Fibroblast of lung (primary cell): ENCODE results near the gene WWOX. TPM values are rescaled to one million over a fixed set of nuclear protein-coding genes. Genes with fewer than 3 reads are reported as not detected.

Experiments
- DNase-seq, 2 donors: peaks; one replicate each; pipeline versions ENCODE4 v3.0.0 to v3.0.0-alpha.2; 2010; ENCODE audit warnings: low read depth in 2 of 2
- H2AFZ ChIP-seq: 2 replicates; pipeline ENCODE4 v1.5.1; 2012; ENCODE audit warnings: low read length, control low read depth, inconsistent platforms
- H3K27ac ChIP-seq: 2 replicates; pipeline ENCODE4 v1.5.1; 2011; ENCODE audit warnings: low read length, control low read depth; ENCODE audit not compliant: insufficient read depth
- H3K27me3 ChIP-seq: 2 replicates; pipeline ENCODE4 v1.5.1; 2011; ENCODE audit warnings: mild to moderate bottlenecking, low read length; ENCODE audit not compliant: control insufficient read depth, insufficient read depth
- H3K36me3 ChIP-seq: 2 replicates; pipeline ENCODE4 v1.5.1; 2011; ENCODE audit warnings: low read length; ENCODE audit not compliant: control insufficient read depth, insufficient read depth
- H3K4me1 ChIP-seq: 2 replicates; pipeline ENCODE4 v1.5.1; 2011; ENCODE audit warnings: low read length; ENCODE audit not compliant: control insufficient read depth, insufficient read depth; ENCODE audit errors: extremely low read depth
- H3K4me2 ChIP-seq: 2 replicates; pipeline ENCODE4 v1.5.1; 2011; ENCODE audit warnings: low read length, control low read depth; ENCODE audit not compliant: insufficient read depth; ENCODE audit errors: extremely low read depth
- H3K4me3 ChIP-seq, 4 experiments: fragments of 200-600 bp in 1 of 4; sonication (generic) in 1 of 4; replicated peaks in 1 of 4; 2 replicates each; pipeline ENCODE4 v1.5.1; 2011 to 2016; ENCODE audit warnings: low read length in 4 of 4, low read depth in 3 of 4, mild to moderate bottlenecking in 3 of 4, control low read depth in 2 of 4, inconsistent platforms in 1 of 4, mixed read lengths in 1 of 4; ENCODE audit not compliant: insufficient read depth in 1 of 4; ENCODE audit errors: control extremely low read depth in 1 of 4
- H3K79me2 ChIP-seq: 2 replicates; pipeline ENCODE4 v1.5.1; 2012; ENCODE audit warnings: mild to moderate bottlenecking, low read length, inconsistent platforms; ENCODE audit not compliant: control insufficient read depth, insufficient read depth
- H3K9ac ChIP-seq: 2 replicates; pipeline ENCODE4 v1.5.1; 2011; ENCODE audit warnings: mild to moderate bottlenecking, low read length, control low read depth; ENCODE audit not compliant: insufficient read depth
- H3K9me3 ChIP-seq: 2 replicates; pipeline ENCODE4 v1.5.1; 2012; ENCODE audit warnings: low read depth, low read length; ENCODE audit not compliant: control insufficient read depth, insufficient read depth
- H4K20me1 ChIP-seq: 2 replicates; pipeline ENCODE4 v1.5.1; 2011; ENCODE audit warnings: low read length; ENCODE audit not compliant: control insufficient read depth, insufficient read depth; ENCODE audit errors: extremely low read depth
- CTCF ChIP-seq, 2 donors: IDR thresholded peaks in 1 of 2; conservative IDR thresholded peaks in 1 of 2; 1 replicate in 1 of 2; 2 replicates in 1 of 2; pipeline ENCODE4 v1.5.1; 2011 to 2012; ENCODE audit warnings: low read length in 2 of 2, control low read depth in 1 of 2, inconsistent platforms in 1 of 2, low read depth in 1 of 2, mild to moderate bottlenecking in 1 of 2
- EZH2 ChIP-seq: IDR thresholded peaks from 2 replicates; pipeline ENCODE4 v1.5.1; 2012; ENCODE audit warnings: low read length, control low read depth, mild to moderate bottlenecking; ENCODE audit errors: missing control alignments
- polyA plus RNA-seq, 2 donors: library from polyadenylated mRNA; depleted of rRNA in 1 of 2; stranded (reverse) in 1 of 2; unstranded in 1 of 2; fragments of >200 nt; gene quantifications; 2 replicates each; pipeline ENCODE4 v1.2.1, GENCODE V29; 2011 to 2012; ENCODE audit warnings: missing spikeins in 1 of 2
- total RNA-seq: library from RNA; depleted of rRNA; stranded (reverse); fragments of >200 nt; gene quantifications from 2 replicates; pipeline ENCODE4 v1.2.1, GENCODE V29; 2014

The WWOX gene
- total and polyA plus RNA-seq, 2 donors (not counting 1 experiment from before 2014, with no cell fraction given): 5.6 to 16.3 TPM

GRCh38 chr16:79054211-79054984 lies 954.9 kb downstream of the WWOX start:
- Histone ChIP-seq H3K27ac (no peak overlapping the region), H3K9ac (no peak overlapping the region), H4K20me1 (no peaks in the 10 kb centered on the region), H3K4me2 (no peak overlapping the region), H2AFZ (no peak overlapping the region), H3K4me3 (no peak overlapping the region), H3K36me3 (no peaks in the 10 kb centered on the region), H3K4me1 (no peaks in the 10 kb centered on the region), H3K27me3 (no peaks in the 10 kb centered on the region), H3K79me2 (no peaks in the 10 kb centered on the region), H3K9me3 (no peaks in the 10 kb centered on the region)
- no peak for DNase-seq
- TF ChIP-seq EZH2: no peak
- no peak for TF ChIP-seq CTCF (conservative IDR thresholded peaks at IDR 0.05 in 1 of 2, IDR thresholded peaks at IDR 0.05 in 1 of 2; ENCODE audit: low read depth in 1 of 2, low read length in 2 of 2)

GRCh38 chr16:79055251-79055970 lies 956.0 kb downstream of the WWOX start:
- TF ChIP-seq EZH2: no peak
- no peak for TF ChIP-seq CTCF (conservative IDR thresholded peaks at IDR 0.05 in 1 of 2, IDR thresholded peaks at IDR 0.05 in 1 of 2; ENCODE audit: low read depth in 1 of 2, low read length in 2 of 2)
- no peak for DNase-seq
- Histone ChIP-seq H3K36me3 (no peaks in the 10 kb centered on the region), H3K4me3 (no peak overlapping the region), H3K9ac (no peak overlapping the region), H3K9me3 (no peaks in the 10 kb centered on the region), H3K4me2 (no peak overlapping the region), H4K20me1 (no peaks in the 10 kb centered on the region), H3K4me1 (no peaks in the 10 kb centered on the region), H3K27ac (no peak overlapping the region), H2AFZ (no peak overlapping the region), H3K27me3 (no peaks in the 10 kb centered on the region), H3K79me2 (no peaks in the 10 kb centered on the region)

GRCh38 chr16:79061181-79061580 lies 961.7 kb downstream of the WWOX start:
- DNase-seq: no peak
- H3K36me3 ChIP-seq: no peaks in the 10 kb centered on the region

More at GRCh38 chr16:79061181-79061580, 961.7 kb downstream of the WWOX start:
- TF ChIP-seq EZH2 (no peak), CTCF (conservative IDR thresholded peaks at IDR 0.05 in 1 of 2, IDR thresholded peaks at IDR 0.05 in 1 of 2; ENCODE audit: low read depth in 1 of 2, low read length in 2 of 2) (no peak)
- H4K20me1 ChIP-seq: no peaks in the 10 kb centered on the region
- no peak overlapping the region for H2AFZ ChIP-seq
- H3K79me2 ChIP-seq: no peaks in the 10 kb centered on the region
- no peaks in the 10 kb centered on the region for H3K9me3 ChIP-seq
- no peak overlapping the region for H3K4me3 ChIP-seq
- no peaks in the 10 kb centered on the region for H3K4me1 ChIP-seq
- no peak overlapping the region for H3K27ac ChIP-seq
- no peaks in the 10 kb centered on the region for H3K27me3 ChIP-seq
- no peak overlapping the region for H3K9ac ChIP-seq
- no peak overlapping the region for H3K4me2 ChIP-seq
